HCT116 (cell line): ENCODE measurements around the gene CELF2.

ENCODE experiments used
- CTCF ChIP-seq, 3 experiments: fragments of 200-600 bp in 1 of 3; sonication (generic) in 1 of 3; IDR thresholded peaks in 2 of 3; conservative IDR thresholded peaks in 1 of 3; 2 replicates each; pipeline ENCODE4 v1.5.1; 2012 to 2017; ENCODE audit warnings: low read depth in 2 of 3, low read length in 2 of 3, antibody characterized with exemption in 1 of 3, borderline replicate concordance in 1 of 3, control low read depth in 1 of 3, mild to moderate bottlenecking in 1 of 3, mixed read lengths in 1 of 3, mixed run types in 1 of 3, moderate library complexity in 1 of 3; ENCODE audit not compliant: insufficient read depth in 1 of 3
- EZH2 ChIP-seq: fragments of 200-600 bp; sonication (generic); IDR thresholded peaks from 2 replicates; pipeline ENCODE4 v1.6.1; 2017; ENCODE audit warnings: antibody characterized with exemption, mixed run types
- POLR2A ChIP-seq: IDR thresholded peaks from 2 replicates; pipeline ENCODE4 v1.7.0; 2011; ENCODE audit warnings: borderline replicate concordance; ENCODE audit not compliant: insufficient read depth, insufficient read length; ENCODE audit errors: extremely low read depth

GRCh38 chr10:11063856-11064255 is 46.2 kb downstream of the CELF2 start:
- no peak for TF ChIP-seq POLR2A
- TF ChIP-seq EZH2: no peak
- TF ChIP-seq CTCF (IDR thresholded peaks at IDR 0.05 in 2 of 3, conservative IDR thresholded peaks at IDR 0.05 in 1 of 3; ENCODE audit: borderline replicate concordance in 1 of 3, insufficient read depth in 1 of 3, low read depth in 2 of 3, low read length in 2 of 3): no peak
